Measurements from ENCODE around the gene RALGDS. TPM values are rescaled to one million over a fixed set of nuclear protein-coding genes. Genes with fewer than 3 reads are reported as not detected.
"Not testable (repeated sequence)": the region's sequence is repeated elsewhere in the genome, so short reads cannot be mapped to it uniquely, and the experiment has no call there.

Gene RALGDS
- total RNA-seq, 2 experiments from 2014 or later: 23.8 to 28.2 TPM

GRCh38 chr9:133074111-133074651, 46.9 kb downstream of the RALGDS start:
- no peaks in the 10 kb centered on the region for H4K20me1 ChIP-seq (ENCODE audit: insufficient read depth, low read length)
- H3K79me2 ChIP-seq (ENCODE audit: insufficient read depth, low read depth, low read length): no peaks in the 10 kb centered on the region
- no peaks in the 10 kb centered on the region for H3K9me3 ChIP-seq (ENCODE audit: low read length)
- no TSS peak for BruUV-seq (replicated peaks)
- no peak overlapping the region for H2AFZ ChIP-seq (ENCODE audit: low read length)
- no peak overlapping the region for H3K27ac ChIP-seq (ENCODE audit: low read depth, low read length, poor library complexity, severe bottlenecking)
- no peak overlapping the region for H3K4me3 ChIP-seq (ENCODE audit: low read depth, low read length, poor library complexity, severe bottlenecking)
- H3K4me1 ChIP-seq (ENCODE audit: insufficient read depth, low read length, poor library complexity, severe bottlenecking): no peaks in the 10 kb centered on the region
- intact Hi-C loops (cut with micrococcal nuclease; ENCODE audit: unreplicated experiment): no loop called here
- no peak for DNase-seq (ENCODE audit: low spot score)
- H3K4me2 ChIP-seq (ENCODE audit: low read length): no peak overlapping the region
- TF ChIP-seq, protein P1, sequence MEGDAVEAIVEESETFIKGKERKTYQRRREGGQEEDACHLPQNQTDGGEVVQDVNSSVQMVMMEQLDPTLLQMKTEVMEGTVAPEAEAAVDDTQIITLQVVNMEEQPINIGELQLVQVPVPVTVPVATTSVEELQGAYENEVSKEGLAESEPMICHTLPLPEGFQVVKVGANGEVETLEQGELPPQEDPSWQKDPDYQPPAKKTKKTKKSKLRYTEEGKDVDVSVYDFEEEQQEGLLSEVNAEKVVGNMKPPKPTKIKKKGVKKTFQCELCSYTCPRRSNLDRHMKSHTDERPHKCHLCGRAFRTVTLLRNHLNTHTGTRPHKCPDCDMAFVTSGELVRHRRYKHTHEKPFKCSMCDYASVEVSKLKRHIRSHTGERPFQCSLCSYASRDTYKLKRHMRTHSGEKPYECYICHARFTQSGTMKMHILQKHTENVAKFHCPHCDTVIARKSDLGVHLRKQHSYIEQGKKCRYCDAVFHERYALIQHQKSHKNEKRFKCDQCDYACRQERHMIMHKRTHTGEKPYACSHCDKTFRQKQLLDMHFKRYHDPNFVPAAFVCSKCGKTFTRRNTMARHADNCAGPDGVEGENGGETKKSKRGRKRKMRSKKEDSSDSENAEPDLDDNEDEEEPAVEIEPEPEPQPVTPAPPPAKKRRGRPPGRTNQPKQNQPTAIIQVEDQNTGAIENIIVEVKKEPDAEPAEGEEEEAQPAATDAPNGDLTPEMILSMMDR (conservative IDR thresholded peaks at IDR 0.05; ENCODE audit: low read length): no peak
- no peak for TF ChIP-seq EZH2phosphoT487 (IDR thresholded peaks at IDR 0.05; ENCODE audit: borderline replicate concordance, low read depth, low read length)
- no peaks in the 10 kb centered on the region for H3K36me3 ChIP-seq (ENCODE audit: insufficient read depth, low read length)
- POLR2A ChIA-PET: interaction anchor here (2.0 kb wide), 1 partner anchor 14 kb away, joined by 7 read pairs; no protein-coding TSS in a partner anchor
- CTCF ChIA-PET (ENCODE audit: unreplicated experiment): no interaction called here
- no peaks in the 10 kb centered on the region for H3K9me2 ChIP-seq (ENCODE audit: insufficient read depth, low read length)

DNA sequence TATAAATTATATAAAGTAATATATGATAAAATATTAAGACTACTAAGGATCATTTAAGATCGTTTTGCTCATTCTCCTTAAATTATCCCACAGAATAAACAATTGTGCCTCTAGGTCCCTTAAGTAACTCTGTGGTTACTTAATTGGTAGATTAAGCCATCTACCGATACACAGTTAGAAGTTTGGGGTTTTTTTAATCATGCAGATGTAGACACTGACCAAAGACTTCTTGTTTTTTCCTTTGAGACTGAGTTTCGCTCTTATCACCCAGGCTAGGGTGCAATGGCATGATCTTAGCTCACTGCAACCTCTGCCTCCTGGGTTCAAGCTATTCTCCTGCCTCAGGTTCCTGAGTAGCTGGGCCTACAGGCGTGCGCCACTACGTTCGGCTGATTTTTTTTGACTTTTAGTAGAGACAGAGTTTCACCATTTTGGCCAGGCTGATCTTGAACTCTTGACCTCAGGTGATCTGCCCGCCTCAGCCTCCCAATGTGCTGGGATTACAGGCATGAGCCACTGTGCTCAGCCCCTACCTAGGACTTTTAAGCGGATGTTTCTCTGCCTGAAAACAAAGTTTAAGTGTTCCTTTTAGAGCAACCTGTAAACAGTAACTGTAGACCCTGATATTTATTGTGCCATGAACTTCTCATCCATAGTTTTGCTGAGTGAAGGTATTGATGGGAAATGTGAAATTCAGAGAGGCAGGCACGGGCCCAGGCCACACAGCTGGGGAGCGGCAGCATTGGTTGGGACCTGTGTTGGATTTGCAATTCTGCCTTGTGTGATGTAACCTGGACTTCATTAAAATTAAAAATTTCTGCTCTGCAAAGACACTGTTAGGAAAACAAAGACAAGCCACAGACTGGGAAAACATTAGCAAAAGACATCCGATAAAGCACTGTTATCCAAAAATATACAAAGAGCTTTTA, 47.7 kb downstream of the RALGDS start:
- no peak overlapping the region for H3K4me2 ChIP-seq (ENCODE audit: low read length)
- intact Hi-C loops (cut with micrococcal nuclease; ENCODE audit: unreplicated experiment): no loop called here
- no peaks in the 10 kb centered on the region for H3K9me2 ChIP-seq (ENCODE audit: insufficient read depth, low read length)
- TF ChIP-seq EZH2phosphoT487 (IDR thresholded peaks at IDR 0.05; ENCODE audit: borderline replicate concordance, low read depth, low read length): no peak
- TF ChIP-seq, protein P1 (conservative IDR thresholded peaks at IDR 0.05; ENCODE audit: low read length): no peak
- no peaks in the 10 kb centered on the region for H3K9me3 ChIP-seq (ENCODE audit: low read length)
- ChIA-PET POLR2A (interaction anchor here (2.0 kb wide), 1 partner anchor 13 kb away, joined by 7 read pairs; no protein-coding TSS in a partner anchor), CTCF (ENCODE audit: unreplicated experiment) (no interaction called here)
- H3K4me3 ChIP-seq (ENCODE audit: low read depth, low read length, poor library complexity, severe bottlenecking): no peak overlapping the region
- H2AFZ ChIP-seq (ENCODE audit: low read length): no peak overlapping the region
- H3K36me3 ChIP-seq (ENCODE audit: insufficient read depth, low read length): no peaks in the 10 kb centered on the region
- no peaks in the 10 kb centered on the region for H3K4me1 ChIP-seq (ENCODE audit: insufficient read depth, low read length, poor library complexity, severe bottlenecking)
- no peak overlapping the region for H3K27ac ChIP-seq (ENCODE audit: low read depth, low read length, poor library complexity, severe bottlenecking)
- no peaks in the 10 kb centered on the region for H3K79me2 ChIP-seq (ENCODE audit: insufficient read depth, low read depth, low read length)
- BruUV-seq (replicated peaks): no TSS peak
- H4K20me1 ChIP-seq (ENCODE audit: insufficient read depth, low read length): no peaks in the 10 kb centered on the region
- no peak for DNase-seq (ENCODE audit: low spot score)

DNA sequence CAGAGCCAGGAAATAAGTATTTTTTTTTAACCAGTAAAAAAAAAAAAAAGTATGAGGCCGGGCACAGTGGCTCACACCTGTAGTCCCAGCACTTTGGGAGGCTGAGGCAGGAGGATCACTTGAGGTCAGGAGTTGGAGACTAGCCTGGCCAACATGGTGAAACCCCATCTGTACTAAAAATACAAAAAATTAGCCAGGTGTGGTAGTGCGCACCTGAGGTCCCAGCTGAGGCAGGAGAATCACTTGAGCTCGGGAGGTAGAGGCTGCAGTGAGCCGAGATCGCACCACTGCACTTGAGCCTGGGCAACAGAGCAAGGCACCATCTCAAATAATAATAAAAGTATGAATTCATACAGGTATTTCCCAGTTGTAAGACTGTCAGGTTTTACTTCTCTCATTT, 48.8 kb downstream of the RALGDS start:
- H3K4me2 ChIP-seq (ENCODE audit: low read length); DNase-seq (ENCODE audit: low spot score); CTCF ChIA-PET (ENCODE audit: unreplicated experiment); H3K9me2 ChIP-seq (ENCODE audit: insufficient read depth, low read length); H3K27ac ChIP-seq (ENCODE audit: low read depth, low read length, poor library complexity, severe bottlenecking); H2AFZ ChIP-seq (ENCODE audit: low read length); H3K9me3 ChIP-seq (ENCODE audit: low read length); H3K36me3 ChIP-seq (ENCODE audit: insufficient read depth, low read length); H3K4me1 ChIP-seq (ENCODE audit: insufficient read depth, low read length, poor library complexity, severe bottlenecking); H4K20me1 ChIP-seq (ENCODE audit: insufficient read depth, low read length); BruUV-seq (replicated peaks); intact Hi-C loops (cut with micrococcal nuclease; ENCODE audit: unreplicated experiment); H3K4me3 ChIP-seq (ENCODE audit: low read depth, low read length, poor library complexity, severe bottlenecking); H3K79me2 ChIP-seq (ENCODE audit: insufficient read depth, low read depth, low read length): not testable (repeated sequence)
- POLR2A ChIA-PET: interaction anchor here (0.7 kb wide), 1 partner anchor 141 kb away, joined by 3 read pairs; no protein-coding TSS in a partner anchor

All from OCI-LY7 (cell line).